HL-60/S4 treated with phorbol 12-myristate 13-acetate at 8.2 ng/mL for 4 days and 3 days (cell line): ENCODE results near the gene ATF5.
"Not testable (repeated sequence)": the region's sequence is repeated elsewhere in the genome, so short reads cannot be mapped to it uniquely, and the experiment has no call there.

Experiments
- in situ Hi-C: fragments of 300-500 bp; cut with MboI; formaldehyde crosslinking; loops from 2 replicates; pipeline ENCODE4 v1.15.0; 2022; ENCODE audit warnings: low sequenced_read_pairs

Gene ATF5

GRCh38 chr19:49939721-49940481 is 10.9 kb downstream of the ATF5 start:
- in situ Hi-C loops: loop anchor here (10.0 kb wide), 1 partner anchor 45 kb away; no protein-coding TSS in a partner anchor

DNA sequence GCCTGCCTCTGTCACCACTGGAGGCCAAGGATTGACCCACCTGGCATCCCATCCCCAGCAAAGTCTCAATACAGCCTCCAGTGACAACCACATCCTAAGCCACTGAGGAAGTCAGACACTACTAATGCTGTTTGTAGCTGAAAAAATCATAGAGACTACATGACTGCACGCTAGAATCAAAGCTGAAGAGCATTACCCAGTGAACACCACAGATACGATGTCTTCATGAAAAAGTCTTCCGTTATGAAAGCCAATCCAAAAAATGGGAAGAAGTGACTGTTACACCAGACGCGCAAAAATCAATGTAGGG is 11.4 kb downstream of the ATF5 start:
- in situ Hi-C loops: no loop called here

- in situ Hi-C loops: not testable (repeated sequence)
These were observed 15.6 kb downstream of the ATF5 start for GRCh38 chr19:49944567-49944966.

DNA sequence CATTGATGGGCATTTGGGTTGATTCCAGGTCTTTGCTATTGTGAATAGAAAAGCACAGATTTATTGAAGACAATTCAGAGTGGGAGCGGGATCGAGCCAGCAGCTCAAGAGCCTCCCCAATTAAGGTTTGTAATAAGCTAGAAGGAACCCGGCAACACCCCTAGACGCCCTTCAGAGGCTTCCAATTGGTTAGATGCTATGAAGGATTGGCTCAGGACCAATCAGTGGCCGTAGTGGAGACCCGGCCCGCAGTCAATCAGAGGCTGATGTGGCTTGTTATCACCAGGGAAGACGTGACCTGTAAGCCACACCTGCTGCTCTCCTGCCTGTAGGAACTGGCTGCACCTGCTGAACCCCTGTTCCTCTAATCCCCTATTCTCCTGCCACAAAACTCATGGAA is 17.4 kb downstream of the ATF5 start:
- in situ Hi-C loops: no loop called here

DNA sequence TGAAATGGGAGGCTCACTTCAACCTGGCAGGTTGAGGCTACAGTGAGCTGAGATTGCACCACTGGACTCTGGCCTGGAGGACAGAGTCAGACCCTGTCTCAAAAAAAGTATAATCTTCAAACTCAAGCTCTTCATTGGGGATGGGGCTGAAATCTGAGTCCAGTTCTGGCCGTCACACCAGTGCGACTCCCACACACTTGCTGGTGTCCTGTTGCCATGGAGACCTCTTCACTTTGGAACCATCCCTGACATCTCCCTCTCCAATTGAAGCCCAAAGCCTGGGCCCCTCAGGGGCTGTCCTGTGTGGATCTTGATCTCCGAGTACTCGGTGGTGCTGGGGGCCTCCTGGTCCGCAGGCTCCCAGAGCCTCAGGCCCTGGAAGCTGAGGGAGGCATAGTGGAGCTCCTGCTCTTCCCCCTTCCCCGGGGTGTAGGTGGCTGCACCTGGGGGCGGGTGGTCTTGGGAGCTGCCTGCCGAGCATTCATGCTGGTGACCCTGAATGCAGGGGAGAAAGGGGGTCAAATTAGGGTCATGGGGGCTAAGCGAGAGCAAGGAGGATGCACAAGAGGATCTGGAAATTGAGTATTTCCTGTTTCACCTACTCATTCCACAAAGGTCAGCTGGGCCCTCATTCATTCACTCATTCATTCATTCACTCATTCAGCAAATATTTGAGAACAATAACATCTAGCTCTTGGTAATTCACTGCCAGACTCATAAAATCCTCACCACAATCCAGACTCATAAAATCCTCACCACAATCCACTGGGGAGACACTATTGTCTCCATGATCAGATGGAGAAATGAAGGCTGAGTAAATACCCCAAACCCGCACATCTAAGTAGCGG is 21.0 kb downstream of the ATF5 start:
- in situ Hi-C loops: no loop called here

- in situ Hi-C loops: no loop called here
These were observed 21.6 kb downstream of the ATF5 start for GRCh38 chr19:49950590-49950948.

- in situ Hi-C loops: no loop called here
These were observed 22.0 kb downstream of the ATF5 start for GRCh38 chr19:49950956-49951526.

- in situ Hi-C loops: no loop called here
These were observed 22.9 kb downstream of the ATF5 start for GRCh38 chr19:49951806-49952478.

DNA sequence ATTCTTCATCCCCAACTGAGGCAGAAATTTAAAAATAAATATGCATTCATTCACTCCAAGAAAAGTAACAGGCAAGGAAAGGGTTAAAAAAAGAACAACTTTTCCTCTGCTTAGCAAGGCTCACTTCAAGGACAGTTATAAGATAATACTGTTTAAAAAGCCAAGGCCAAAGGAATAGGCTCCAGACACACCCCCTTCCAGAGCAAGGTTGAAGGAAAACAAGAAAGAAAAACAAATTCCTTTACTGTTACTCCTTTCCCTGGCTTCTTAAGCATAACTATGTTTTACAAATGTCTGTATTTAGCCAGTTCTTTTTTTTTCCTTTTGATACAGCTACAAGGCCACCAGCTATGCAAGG is 23.5 kb downstream of the ATF5 start:
- in situ Hi-C loops: no loop called here

GRCh38 chr19:49952906-49953305 is 23.9 kb downstream of the ATF5 start:
- in situ Hi-C loops: no loop called here

- in situ Hi-C loops: no loop called here
These were observed 24.4 kb downstream of the ATF5 start for GRCh38 chr19:49953416-49953815.

GRCh38 chr19:49954092-49954829 is 25.3 kb downstream of the ATF5 start:
- in situ Hi-C loops: no loop called here

- in situ Hi-C loops: no loop called here
These were observed 25.9 kb downstream of the ATF5 start for GRCh38 chr19:49954933-49955332.

GRCh38 chr19:49956115-49956495 is 27.1 kb downstream of the ATF5 start:
- in situ Hi-C loops: no loop called here

DNA sequence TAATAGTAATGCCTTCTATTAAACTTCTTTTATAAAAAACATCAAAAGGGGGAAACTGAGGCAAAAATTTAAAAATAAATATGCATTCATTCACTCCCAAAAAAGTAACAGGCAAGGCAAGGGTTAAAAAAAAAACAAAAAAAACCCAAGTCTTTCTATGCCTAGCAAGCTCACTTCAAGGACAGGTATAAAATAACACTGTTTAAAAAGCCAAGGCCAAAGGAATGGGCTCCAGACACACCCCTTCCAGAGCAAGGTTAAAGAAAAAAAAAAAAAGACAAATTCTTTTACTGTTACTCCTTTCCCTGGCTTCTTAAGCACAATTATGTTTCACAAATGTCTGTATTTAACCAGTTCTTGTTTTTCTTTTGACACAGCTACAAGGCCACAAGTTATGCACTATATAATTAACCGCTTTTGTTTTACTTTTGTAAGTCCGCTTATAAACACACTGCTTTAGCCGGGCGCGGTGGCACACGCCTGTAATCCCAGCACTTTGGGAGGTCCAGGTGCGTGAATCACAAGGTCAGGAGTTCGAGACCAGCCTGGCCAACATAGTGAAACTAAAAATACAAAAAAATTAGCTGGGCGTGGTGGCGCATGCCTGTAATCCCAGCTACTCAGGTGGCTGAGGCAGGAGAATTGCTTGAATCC is 28.4 kb downstream of the ATF5 start:
- in situ Hi-C loops: no loop called here

DNA sequence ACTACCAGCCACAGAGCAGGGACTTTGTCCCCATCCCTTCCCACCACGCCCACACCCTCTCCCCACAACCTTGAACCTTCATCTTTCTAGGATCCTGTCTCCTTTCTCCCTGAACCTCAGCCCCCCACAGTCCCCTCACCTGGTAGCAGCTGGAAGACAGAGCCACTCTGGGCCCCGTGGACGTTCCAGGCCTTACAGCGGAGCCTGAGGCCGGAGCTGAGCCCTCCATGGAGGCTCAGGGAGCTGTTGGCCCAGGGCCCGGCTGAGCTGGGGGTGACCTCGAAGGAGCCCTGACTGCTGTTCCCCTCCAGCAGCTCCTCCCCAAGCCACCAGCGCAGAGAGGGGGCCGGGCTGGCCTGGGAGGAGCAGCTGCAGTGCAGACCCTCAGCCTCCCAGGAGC is 29.1 kb downstream of the ATF5 start:
- in situ Hi-C loops: not testable (repeated sequence)

GRCh38 chr19:49958596-49958995 is 29.6 kb downstream of the ATF5 start:
- in situ Hi-C loops: not testable (repeated sequence)

DNA sequence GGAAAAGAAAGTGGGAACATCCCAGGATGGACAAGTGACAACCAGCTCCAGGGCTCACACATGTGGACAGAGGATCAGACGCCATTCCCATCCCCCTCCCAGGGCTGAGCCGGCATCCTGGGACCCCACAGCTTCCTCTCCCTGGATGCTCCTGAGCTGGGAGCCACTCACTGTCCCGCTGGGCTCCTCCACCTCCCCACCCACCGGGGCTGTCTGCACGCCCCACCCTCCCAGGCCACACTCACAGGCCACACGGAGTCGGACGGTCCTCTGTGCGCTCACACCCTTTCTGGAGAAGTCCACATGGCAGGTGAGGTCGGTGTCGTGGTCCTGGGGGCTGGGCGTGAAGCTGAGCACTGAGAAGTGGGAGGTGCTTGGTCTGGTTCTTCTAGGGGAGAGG is 30.9 kb downstream of the ATF5 start:
- in situ Hi-C loops: not testable (repeated sequence)

GRCh38 chr19:49960980-49961379 is 32.0 kb downstream of the ATF5 start, which contains the start of gene SIGLEC11:
SIGLEC11 (minus strand) TSS chr19:49961172; CDS start chr19:49961081, 91 bp downstream.
- in situ Hi-C loops: not testable (repeated sequence)

DNA sequence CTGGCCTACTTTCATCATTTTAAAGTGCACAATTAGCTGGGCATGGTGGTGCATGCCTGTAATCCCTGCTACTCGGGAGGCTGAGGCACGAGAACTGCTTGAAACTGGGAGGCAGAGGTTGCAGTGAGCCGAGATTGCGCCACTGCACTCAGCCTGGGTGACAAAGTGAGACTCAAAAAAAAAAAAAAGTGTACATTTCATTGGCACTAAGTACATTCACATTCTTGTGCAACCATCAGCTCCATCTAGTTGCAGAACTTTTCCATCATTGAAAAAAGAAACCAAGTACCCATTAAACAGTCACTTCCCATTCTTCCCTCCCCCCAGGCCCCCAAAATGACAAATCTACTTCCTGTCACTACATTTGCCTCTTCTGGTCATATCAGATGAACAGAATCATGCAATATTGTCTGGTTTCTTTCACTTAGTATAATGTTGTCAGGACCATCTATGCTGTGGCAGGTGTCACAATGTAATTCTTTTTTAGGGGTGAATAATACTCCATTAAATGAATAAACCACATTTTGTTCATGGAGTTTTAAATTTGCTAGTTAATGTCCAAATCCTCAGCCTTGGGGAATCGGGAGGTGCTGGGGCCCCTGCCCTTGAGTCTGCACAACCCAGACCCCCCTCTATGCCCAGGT is 39.4 kb downstream of the ATF5 start:
- in situ Hi-C loops: no loop called here
